Lower leg skin (tissue), 4 donors: ENCODE data around the gene QSOX2. TPM values are rescaled to one million over a fixed set of nuclear protein-coding genes. Genes with fewer than 3 reads are reported as not detected.

Source experiments
- DNase-seq, 2 donors: peaks; one replicate each; pipeline ENCODE4 v3.0.0-alpha.2; 2019; ENCODE audit warnings: low spot score in 2 of 2
- H3K4me3 ChIP-seq: fragments of 200-600 bp; sonication (generic); 2 replicates; pipeline ENCODE4 v1.5.1; 2017; ENCODE audit warnings: mild to moderate bottlenecking, low read depth; ENCODE audit not compliant: poor library complexity, severe bottlenecking
- CTCF ChIP-seq, 3 donors: fragments of 450-650 bp; IDR thresholded peaks; one replicate each; pipeline ENCODE4 v1.5.1; 2016; ENCODE audit warnings: antibody characterized with exemption in 3 of 3, mild to moderate bottlenecking in 3 of 3, moderate library complexity in 2 of 3
- POLR2A ChIP-seq, 2 donors: fragments of 450-650 bp; IDR thresholded peaks; one replicate each; pipeline ENCODE4 v1.6.1; 2016 to 2017; ENCODE audit warnings: antibody characterized with exemption in 2 of 2, mild to moderate bottlenecking in 1 of 2, moderate library complexity in 1 of 2
- WGBS, 2 donors: methylation state at CpG; one replicate each; pipeline ENCODE4 v1.1.5; 2018; 5-methylcytosine and 5-hydroxymethylcytosine counted together
- intact Hi-C: fragments of 100-400 bp; cut with DNase I; formaldehyde crosslinking; loops from one replicate; pipeline ENCODE4 v1.15.0; 2023; ENCODE audit warnings: low total_unique reads
- total RNA-seq, 4 donors: library from RNA; depleted of rRNA; stranded (reverse); fragments of >200 nt; gene quantifications; one replicate each; pipeline ENCODE4 v1.1.0, GENCODE V29; 2016

QSOX2 gene
- total RNA-seq, 4 donors from 2014 or later, result 8.7 to 13.0 (median 11.1) TPM

- no peak overlapping the region for H3K4me3 ChIP-seq
- WGBS, 2 donors, result 84 to 86% methylated on average over 31 of the region's 31 CpGs
- intact Hi-C loops, result no loop called here
- no peak for DNase-seq
- TF ChIP-seq CTCF (IDR thresholded peaks at IDR 0.05) (no peak), POLR2A (IDR thresholded peaks at IDR 0.05) (no peak)
Measured at GRCh38 chr9:136231478-136232297, 13.9 kb downstream of the QSOX2 start.

DNA sequence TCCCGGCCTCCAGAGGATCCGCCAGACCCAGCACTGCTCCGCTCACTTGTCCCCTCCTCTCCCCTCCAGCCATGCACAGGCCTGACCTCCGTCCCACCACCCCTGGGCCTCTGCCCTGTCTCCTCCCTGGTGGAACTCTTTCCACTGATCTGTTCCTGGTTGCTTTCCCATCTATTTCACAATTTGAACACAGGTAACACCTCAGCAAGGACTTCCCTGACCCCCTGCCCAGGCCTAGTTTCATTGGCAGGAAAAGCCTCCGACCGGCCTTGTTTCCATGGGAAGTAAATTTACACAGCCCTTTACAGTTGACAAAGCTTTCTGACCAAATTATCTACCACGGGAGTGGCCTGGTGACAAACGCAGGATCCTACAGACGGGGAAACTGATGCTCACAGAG is 14.8 kb downstream of the QSOX2 start:
- TF ChIP-seq POLR2A (IDR thresholded peaks at IDR 0.05) (no peak), CTCF (IDR thresholded peaks at IDR 0.05) (no peak)
- intact Hi-C loops, result no loop called here
- no peak for DNase-seq
- H3K4me3 ChIP-seq, result no peak overlapping the region
- 80 to 95% methylated on average over 9 of the region's 9 CpGs for WGBS, 2 donors

GRCh38 chr9:136230365-136230764 is 15.2 kb downstream of the QSOX2 start:
- DNase-seq, result no peak
- no peak overlapping the region for H3K4me3 ChIP-seq
- WGBS, 2 donors, result 92 to 96% methylated on average over 10 of the region's 10 CpGs
- intact Hi-C loops, result no loop called here
- TF ChIP-seq CTCF (IDR thresholded peaks at IDR 0.05) (no peak), POLR2A (IDR thresholded peaks at IDR 0.05) (no peak)

- intact Hi-C loops, result no loop called here
- H3K4me3 ChIP-seq, result no peak overlapping the region
- no peak for TF ChIP-seq CTCF (IDR thresholded peaks at IDR 0.05)
- TF ChIP-seq POLR2A (IDR thresholded peaks at IDR 0.05), result no peak
- 82 to 84% methylated on average over 33 of the region's 33 CpGs for WGBS, 2 donors
- DNase-seq, result no peak
Measured at GRCh38 chr9:136229096-136230065, 16.2 kb downstream of the QSOX2 start.

- no peak for DNase-seq
- intact Hi-C loops, result no loop called here
- TF ChIP-seq POLR2A (IDR thresholded peaks at IDR 0.05) (no peak), CTCF (IDR thresholded peaks at IDR 0.05) (no peak)
- 73 to 79% methylated on average over 18 of the region's 18 CpGs for WGBS, 2 donors
- no peak overlapping the region for H3K4me3 ChIP-seq
Measured at GRCh38 chr9:136228107-136228875, 17.3 kb downstream of the QSOX2 start.
